Measurements from ENCODE around the gene SMIM38. TPM values are rescaled to one million over a fixed set of nuclear protein-coding genes. Genes with fewer than 3 reads are reported as not detected.

The SMIM38 gene
- total and polyA plus RNA-seq, 2 of the 4 experiments (the other 2 are of a cell fraction), result under 0.01 to 0.05 TPM

DNA sequence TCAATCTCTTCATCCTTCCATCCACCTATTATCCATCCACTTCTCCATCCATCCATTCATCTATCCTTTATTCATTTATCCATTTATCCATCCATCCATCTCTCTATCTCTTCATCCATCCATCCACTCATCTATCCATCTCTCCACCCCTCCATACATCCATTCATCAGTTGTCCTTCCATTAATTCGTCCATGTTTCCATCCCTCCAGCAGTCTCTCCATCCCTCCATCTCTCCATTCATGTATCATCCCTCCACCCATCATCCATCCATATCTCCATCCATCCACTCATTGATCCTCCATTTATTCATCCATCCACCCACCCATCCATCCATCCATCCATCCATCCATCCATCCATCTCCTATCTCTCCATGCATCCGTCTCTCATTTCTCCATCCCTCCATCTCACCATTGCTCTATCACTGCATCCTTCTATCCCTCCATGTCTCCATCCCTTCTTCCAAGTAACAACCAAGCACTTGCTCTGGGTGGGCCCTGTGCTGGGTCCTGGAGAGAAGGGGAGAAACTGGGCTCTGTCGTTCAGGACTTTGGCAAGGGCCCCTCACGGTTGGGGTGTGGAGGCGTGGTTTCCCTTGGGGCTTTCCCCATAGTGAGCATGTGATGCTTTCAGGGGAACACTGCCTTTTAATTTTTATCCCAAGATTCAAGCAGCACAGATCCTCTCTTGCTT, 43.3 kb downstream of the SMIM38 start:
- dilution Hi-C loops (cut with HindIII; ENCODE audit: low sequenced_read_pairs, unreplicated experiment), result no loop called here
- POLR2A ChIA-PET (ENCODE audit: unreplicated experiment), result no interaction called here
- 69 to 100% methylated on average over 1 of the region's 5 CpGs for WGBS, 2 experiments (ENCODE audit: extremely low coverage in 2 of 2, insufficient read length in 1 of 2)

More for the DNA sequence above, 43.3 kb downstream of the SMIM38 start:
- Histone ChIP-seq H3K18ac (ENCODE audit: low read depth, low read length) (no peak overlapping the region), H3K79me1 (ENCODE audit: low read depth in 1 of 2, low read length in 2 of 2) (no peaks in the 10 kb centered on the region), H3K4me1 (ENCODE audit: control insufficient read depth, insufficient read depth, low read length) (no peaks in the 10 kb centered on the region; the same call in 1 of the 2 replicates), H3K4me3 (ENCODE audit: insufficient read depth, low read depth, low read length) (no peak overlapping the region), H3K9ac (ENCODE audit: low read depth, low read length) (no peak overlapping the region), H2AK9ac (replicated peaks; ENCODE audit: low read depth, low read length, poor library complexity) (no peak overlapping the region), H3K4ac (ENCODE audit: low read depth, low read length) (no peak overlapping the region), H4K91ac (ENCODE audit: insufficient read depth, low read depth, low read length) (no peak overlapping the region), H4K5ac (ENCODE audit: low read depth, low read length) (no peak overlapping the region), H2BK20ac (ENCODE audit: low read depth, low read length) (no peak overlapping the region), H4K20me1 (ENCODE audit: insufficient read depth, low read length) (no peaks in the 10 kb centered on the region), H3K23ac (ENCODE audit: low read depth, low read length) (no peak overlapping the region), H3K4me2 (ENCODE audit: low read depth, low read length) (no peak overlapping the region), H3K27me3 (ENCODE audit: control insufficient read depth, insufficient read depth, low read length) (peaks cover 38% of the 10 kb centered on the region), H2AFZ (replicated peaks; ENCODE audit: low read length, poor library complexity) (no peak overlapping the region), H2BK120ac (ENCODE audit: low read depth, low read length) (no peak overlapping the region), H2AK5ac (ENCODE audit: low read depth, low read length) (no peak overlapping the region), H3K9me3 (ENCODE audit: control insufficient read depth, insufficient read depth, low read length) (no peaks in the 10 kb centered on the region), H3K9me1 (ENCODE audit: insufficient read depth, low read length) (no peaks in the 10 kb centered on the region), H3K27ac (ENCODE audit: insufficient read depth, low read length) (no peak overlapping the region), H3K36me3 (ENCODE audit: control insufficient read depth, insufficient read depth, low read length) (no peaks in the 10 kb centered on the region), H3K14ac (replicated peaks; ENCODE audit: low read depth, low read length) (no peak overlapping the region), H4K8ac (ENCODE audit: low read depth in 2 of 2, low read length in 2 of 2) (no peak overlapping the region), H3K56ac (ENCODE audit: extremely low read depth, insufficient read depth, low read length) (no peak overlapping the region), H2BK15ac (ENCODE audit: low read depth, low read length) (no peak overlapping the region), H2BK5ac (ENCODE audit: low read depth, low read length, poor library complexity, severe bottlenecking) (no peak overlapping the region)
- ATAC-seq (ENCODE audit: low read depth), result no peak
- intact Hi-C loops (cut with micrococcal nuclease), result no loop called here
- BruUV-seq (replicated peaks), result no TSS peak
- in situ Hi-C loops (cut with MboI; ENCODE audit: low sequenced_read_pairs), result no loop called here
- no peak for TF ChIP-seq NFE2L2 (IDR thresholded peaks at IDR 0.05; ENCODE audit: low read depth, low read length)
- no peak for TF ChIP-seq RCOR1 (IDR thresholded peaks at IDR 0.05; ENCODE audit: insufficient replicate concordance, low read length)
- TF ChIP-seq RFX5 (IDR thresholded peaks at IDR 0.05; ENCODE audit: low read depth, low read length), result no peak
- TF ChIP-seq CEBPB (IDR thresholded peaks at IDR 0.05; ENCODE audit: low read depth, low read length), result no peak
- TF ChIP-seq, protein P1, sequence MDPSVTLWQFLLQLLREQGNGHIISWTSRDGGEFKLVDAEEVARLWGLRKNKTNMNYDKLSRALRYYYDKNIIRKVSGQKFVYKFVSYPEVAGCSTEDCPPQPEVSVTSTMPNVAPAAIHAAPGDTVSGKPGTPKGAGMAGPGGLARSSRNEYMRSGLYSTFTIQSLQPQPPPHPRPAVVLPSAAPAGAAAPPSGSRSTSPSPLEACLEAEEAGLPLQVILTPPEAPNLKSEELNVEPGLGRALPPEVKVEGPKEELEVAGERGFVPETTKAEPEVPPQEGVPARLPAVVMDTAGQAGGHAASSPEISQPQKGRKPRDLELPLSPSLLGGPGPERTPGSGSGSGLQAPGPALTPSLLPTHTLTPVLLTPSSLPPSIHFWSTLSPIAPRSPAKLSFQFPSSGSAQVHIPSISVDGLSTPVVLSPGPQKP (IDR thresholded peaks at IDR 0.05; ENCODE audit: borderline replicate concordance, low read depth, low read length), result no peak
- TF ChIP-seq, protein P2, sequence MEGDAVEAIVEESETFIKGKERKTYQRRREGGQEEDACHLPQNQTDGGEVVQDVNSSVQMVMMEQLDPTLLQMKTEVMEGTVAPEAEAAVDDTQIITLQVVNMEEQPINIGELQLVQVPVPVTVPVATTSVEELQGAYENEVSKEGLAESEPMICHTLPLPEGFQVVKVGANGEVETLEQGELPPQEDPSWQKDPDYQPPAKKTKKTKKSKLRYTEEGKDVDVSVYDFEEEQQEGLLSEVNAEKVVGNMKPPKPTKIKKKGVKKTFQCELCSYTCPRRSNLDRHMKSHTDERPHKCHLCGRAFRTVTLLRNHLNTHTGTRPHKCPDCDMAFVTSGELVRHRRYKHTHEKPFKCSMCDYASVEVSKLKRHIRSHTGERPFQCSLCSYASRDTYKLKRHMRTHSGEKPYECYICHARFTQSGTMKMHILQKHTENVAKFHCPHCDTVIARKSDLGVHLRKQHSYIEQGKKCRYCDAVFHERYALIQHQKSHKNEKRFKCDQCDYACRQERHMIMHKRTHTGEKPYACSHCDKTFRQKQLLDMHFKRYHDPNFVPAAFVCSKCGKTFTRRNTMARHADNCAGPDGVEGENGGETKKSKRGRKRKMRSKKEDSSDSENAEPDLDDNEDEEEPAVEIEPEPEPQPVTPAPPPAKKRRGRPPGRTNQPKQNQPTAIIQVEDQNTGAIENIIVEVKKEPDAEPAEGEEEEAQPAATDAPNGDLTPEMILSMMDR (conservative IDR thresholded peaks at IDR 0.05; ENCODE audit: low read depth, low read length), result no peak
- no peak for TF ChIP-seq POLR2A (IDR thresholded peaks at IDR 0.05; ENCODE audit: low read depth, low read length)
- TF ChIP-seq FOS (IDR thresholded peaks at IDR 0.05; ENCODE audit: low read depth, low read length), result no peak
- TF ChIP-seq RAD21 (IDR thresholded peaks at IDR 0.05; ENCODE audit: low read length), result no peak
- no peak for TF ChIP-seq BHLHE40 (IDR thresholded peaks at IDR 0.05; ENCODE audit: low read depth, low read length)
- TF ChIP-seq MXI1 (IDR thresholded peaks at IDR 0.05; ENCODE audit: borderline replicate concordance, low read depth, low read length), result no peak
- TF ChIP-seq SMC3 (IDR thresholded peaks at IDR 0.05; ENCODE audit: low read depth, low read length), result no peak
- no peak for TF ChIP-seq CHD1 (IDR thresholded peaks at IDR 0.05; ENCODE audit: low read depth, low read length)
- TF ChIP-seq, protein P3, sequence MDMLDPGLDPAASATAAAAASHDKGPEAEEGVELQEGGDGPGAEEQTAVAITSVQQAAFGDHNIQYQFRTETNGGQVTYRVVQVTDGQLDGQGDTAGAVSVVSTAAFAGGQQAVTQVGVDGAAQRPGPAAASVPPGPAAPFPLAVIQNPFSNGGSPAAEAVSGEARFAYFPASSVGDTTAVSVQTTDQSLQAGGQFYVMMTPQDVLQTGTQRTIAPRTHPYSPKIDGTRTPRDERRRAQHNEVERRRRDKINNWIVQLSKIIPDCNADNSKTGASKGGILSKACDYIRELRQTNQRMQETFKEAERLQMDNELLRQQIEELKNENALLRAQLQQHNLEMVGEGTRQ (IDR thresholded peaks at IDR 0.05; ENCODE audit: low read depth, low read length), result no peak
- TF ChIP-seq MAZ (IDR thresholded peaks at IDR 0.05; ENCODE audit: borderline replicate concordance, low read depth, low read length), result no peak
- TF ChIP-seq MAFK (IDR thresholded peaks at IDR 0.05; ENCODE audit: low read depth, low read length), result no peak
- CTCF ChIA-PET, result no interaction called here
- no peak for DNase-seq

Data from IMR-90 (cell line).